SK-N-SH treated with all-trans-retinoic acid at 6 μM for 48 hours (cell line): ENCODE results near the gene ERCC1.

Experiments
- ATAC-seq: fragments of 200-7000 bp; cut with Tn5 transposase; 3 replicates; pipeline ENCODE4 v1.9.1; 2020; ENCODE audit warnings: mild to moderate bottlenecking, moderate library complexity
- ARNTL ChIP-seq: fragments of 450-650 bp; formaldehyde crosslinking; IDR thresholded peaks from 2 replicates; pipeline ENCODE4 v1.5.0; 2020; ENCODE audit warnings: low read depth, mild to moderate bottlenecking, moderate library complexity, borderline replicate concordance
- BACH2 ChIP-seq: fragments of 250-450 bp; sonication (Bioruptor Pico); IDR thresholded peaks from 2 replicates; pipeline ENCODE4 v1.9.0; 2021; ENCODE audit warnings: mild to moderate bottlenecking, borderline replicate concordance
- CREB5 ChIP-seq: fragments of 250-450 bp; sonication (Bioruptor Pico); IDR thresholded peaks from 2 replicates; pipeline ENCODE4 v1.5.1; 2020; ENCODE audit warnings: low read depth, mild to moderate bottlenecking, moderate library complexity
- CSDC2 ChIP-seq: fragments of 250-450 bp; sonication (Bioruptor Pico); IDR thresholded peaks from 2 replicates; pipeline ENCODE4 v1.5.0; 2020; ENCODE audit warnings: mild to moderate bottlenecking, moderate library complexity
- ESRRG ChIP-seq: fragments of 250-450 bp; sonication (Bioruptor Pico); IDR thresholded peaks from 2 replicates; pipeline ENCODE4 v1.6.1; 2021; ENCODE audit warnings: mild to moderate bottlenecking
- GLIS3 ChIP-seq: fragments of 250-450 bp; sonication (Bioruptor Pico); IDR thresholded peaks from 2 replicates; pipeline ENCODE4 v1.5.0; 2020; ENCODE audit warnings: mild to moderate bottlenecking, moderate library complexity
- ISL1 ChIP-seq: fragments of 250-450 bp; sonication (Bioruptor Pico); IDR thresholded peaks from 2 replicates; pipeline ENCODE4 v2.1.2; 2022; ENCODE audit warnings: mild to moderate bottlenecking, moderate library complexity
- OSR1 ChIP-seq: fragments of 250-450 bp; sonication (Bioruptor Pico); IDR thresholded peaks from 2 replicates; pipeline ENCODE4 v1.8.0; 2022; ENCODE audit warnings: moderate library complexity, mild to moderate bottlenecking, inconsistent platforms
- POU6F1 ChIP-seq: fragments of 250-450 bp; sonication (Bioruptor Pico); IDR thresholded peaks from 2 replicates; pipeline ENCODE4 v1.8.0; 2021; ENCODE audit warnings: low read depth, mild to moderate bottlenecking, moderate library complexity, borderline replicate concordance
- PPARA ChIP-seq: fragments of 250-450 bp; sonication (Bioruptor Pico); IDR thresholded peaks from 2 replicates; pipeline ENCODE4 v1.5.0; 2020; ENCODE audit warnings: mild to moderate bottlenecking, borderline replicate concordance
- RARB ChIP-seq: fragments of 250-450 bp; sonication (Bioruptor Pico); IDR thresholded peaks from 2 replicates; pipeline ENCODE4 v1.8.0; 2021; ENCODE audit warnings: mild to moderate bottlenecking, moderate library complexity
- SNAI2 ChIP-seq: fragments of 250-450 bp; sonication (Bioruptor Pico); IDR thresholded peaks from 2 replicates; pipeline ENCODE4 v1.5.0; 2020; ENCODE audit warnings: mild to moderate bottlenecking, moderate library complexity
- TCF4 ChIP-seq: fragments of 250-450 bp; sonication (Bioruptor Pico); IDR thresholded peaks from 2 replicates; pipeline ENCODE4 v1.8.0; 2021; ENCODE audit warnings: mild to moderate bottlenecking, moderate library complexity, borderline replicate concordance
- TOX ChIP-seq: fragments of 250-450 bp; sonication (Bioruptor Pico); IDR thresholded peaks from 2 replicates; pipeline ENCODE4 v1.8.0; 2021; ENCODE audit warnings: mild to moderate bottlenecking, moderate library complexity, borderline replicate concordance
- ZC3H10 ChIP-seq: fragments of 250-450 bp; sonication (Bioruptor Pico); IDR thresholded peaks from 2 replicates; pipeline ENCODE4 v1.5.1; 2021; ENCODE audit warnings: mild to moderate bottlenecking, moderate library complexity
- ZFP3 ChIP-seq: fragments of 250-450 bp; sonication (Bioruptor Pico); IDR thresholded peaks from 2 replicates; pipeline ENCODE4 v1.5.0; 2020; ENCODE audit warnings: mild to moderate bottlenecking, moderate library complexity
- ZFP30 ChIP-seq: fragments of 450-650 bp; formaldehyde crosslinking; IDR thresholded peaks from 2 replicates; pipeline ENCODE4 v1.5.0; 2022; ENCODE audit warnings: mild to moderate bottlenecking, moderate library complexity
- ZNF565 ChIP-seq: fragments of 450-650 bp; formaldehyde crosslinking; conservative IDR thresholded peaks from 2 replicates; pipeline ENCODE4 v1.5.0; 2020; ENCODE audit warnings: low read depth, mild to moderate bottlenecking, moderate library complexity
- ZNF70 ChIP-seq: fragments of 450-650 bp; formaldehyde crosslinking; IDR thresholded peaks from 2 replicates; pipeline ENCODE4 v1.5.0; 2020; ENCODE audit warnings: mild to moderate bottlenecking, moderate library complexity
- ZNF8 ChIP-seq: fragments of 450-650 bp; formaldehyde crosslinking; IDR thresholded peaks from 2 replicates; pipeline ENCODE4 v1.5.0; 2020; ENCODE audit warnings: mild to moderate bottlenecking, moderate library complexity
- TF ChIP-seq, protein P1 (sequence below): fragments of 250-450 bp; sonication (Bioruptor Pico); IDR thresholded peaks from 2 replicates; pipeline ENCODE4 v1.8.0; 2020; ENCODE audit warnings: mild to moderate bottlenecking, moderate library complexity, borderline replicate concordance
- TF ChIP-seq, protein P2 (sequence below): fragments of 250-450 bp; sonication (Bioruptor Pico); IDR thresholded peaks from 2 replicates; pipeline ENCODE4 v1.5.1; 2021; ENCODE audit warnings: mild to moderate bottlenecking, moderate library complexity
- TF ChIP-seq, protein P3 (sequence below): fragments of 250-450 bp; sonication (Bioruptor Pico); IDR thresholded peaks from 2 replicates; pipeline ENCODE4 v1.5.0; 2020; ENCODE audit warnings: mild to moderate bottlenecking, moderate library complexity

ERCC1 gene

GRCh38 chr19:45376045-45376724 is 47.5 kb downstream of the ERCC1 start:
- ATAC-seq, result peak; percentile 86
- TF ChIP-seq PPARA (CRISPR knock-in tag) (no peak), ZNF8 (CRISPR knock-in tag) (no peak), ZNF565 (CRISPR knock-in tag) (no peak), SNAI2 (0 out of 2 replicates have a peak, but pooled peaks have one; percentile 65), BACH2 (CRISPR knock-in tag) (no peak), CREB5 (no peak), ZNF70 (CRISPR knock-in tag) (no peak), GLIS3 (no peak), OSR1 (CRISPR knock-in tag) (no peak), ISL1 (CRISPR knock-in tag) (0 out of 2 replicates have a peak, but pooled peaks have one; percentile 16), ESRRG (CRISPR knock-in tag) (no peak), ZFP3 (CRISPR knock-in tag) (no peak), POU6F1 (CRISPR knock-in tag) (0 out of 2 replicates have a peak, but pooled peaks have one; percentile 30), TCF4 (CRISPR knock-in tag) (no peak), RARB (CRISPR knock-in tag) (no peak), TOX (CRISPR knock-in tag) (no peak), ZC3H10 (CRISPR knock-in tag) (no peak), ZFP30 (CRISPR knock-in tag) (no peak), CSDC2 (CRISPR knock-in tag) (no peak), ARNTL (CRISPR knock-in tag) (no peak)
- TF ChIP-seq, protein P1, sequence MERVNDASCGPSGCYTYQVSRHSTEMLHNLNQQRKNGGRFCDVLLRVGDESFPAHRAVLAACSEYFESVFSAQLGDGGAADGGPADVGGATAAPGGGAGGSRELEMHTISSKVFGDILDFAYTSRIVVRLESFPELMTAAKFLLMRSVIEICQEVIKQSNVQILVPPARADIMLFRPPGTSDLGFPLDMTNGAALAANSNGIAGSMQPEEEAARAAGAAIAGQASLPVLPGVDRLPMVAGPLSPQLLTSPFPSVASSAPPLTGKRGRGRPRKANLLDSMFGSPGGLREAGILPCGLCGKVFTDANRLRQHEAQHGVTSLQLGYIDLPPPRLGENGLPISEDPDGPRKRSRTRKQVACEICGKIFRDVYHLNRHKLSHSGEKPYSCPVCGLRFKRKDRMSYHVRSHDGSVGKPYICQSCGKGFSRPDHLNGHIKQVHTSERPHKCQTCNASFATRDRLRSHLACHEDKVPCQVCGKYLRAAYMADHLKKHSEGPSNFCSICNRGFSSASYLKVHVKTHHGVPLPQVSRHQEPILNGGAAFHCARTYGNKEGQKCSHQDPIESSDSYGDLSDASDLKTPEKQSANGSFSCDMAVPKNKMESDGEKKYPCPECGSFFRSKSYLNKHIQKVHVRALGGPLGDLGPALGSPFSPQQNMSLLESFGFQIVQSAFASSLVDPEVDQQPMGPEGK (CRISPR knock-in tag), result no peak
- TF ChIP-seq, protein P2, sequence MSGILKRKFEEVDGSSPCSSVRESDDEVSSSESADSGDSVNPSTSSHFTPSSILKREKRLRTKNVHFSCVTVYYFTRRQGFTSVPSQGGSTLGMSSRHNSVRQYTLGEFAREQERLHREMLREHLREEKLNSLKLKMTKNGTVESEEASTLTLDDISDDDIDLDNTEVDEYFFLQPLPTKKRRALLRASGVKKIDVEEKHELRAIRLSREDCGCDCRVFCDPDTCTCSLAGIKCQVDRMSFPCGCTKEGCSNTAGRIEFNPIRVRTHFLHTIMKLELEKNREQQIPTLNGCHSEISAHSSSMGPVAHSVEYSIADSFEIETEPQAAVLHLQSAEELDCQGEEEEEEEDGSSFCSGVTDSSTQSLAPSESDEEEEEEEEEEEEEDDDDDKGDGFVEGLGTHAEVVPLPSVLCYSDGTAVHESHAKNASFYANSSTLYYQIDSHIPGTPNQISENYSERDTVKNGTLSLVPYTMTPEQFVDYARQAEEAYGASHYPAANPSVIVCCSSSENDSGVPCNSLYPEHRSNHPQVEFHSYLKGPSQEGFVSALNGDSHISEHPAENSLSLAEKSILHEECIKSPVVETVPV, result no peak
- TF ChIP-seq, protein P3, sequence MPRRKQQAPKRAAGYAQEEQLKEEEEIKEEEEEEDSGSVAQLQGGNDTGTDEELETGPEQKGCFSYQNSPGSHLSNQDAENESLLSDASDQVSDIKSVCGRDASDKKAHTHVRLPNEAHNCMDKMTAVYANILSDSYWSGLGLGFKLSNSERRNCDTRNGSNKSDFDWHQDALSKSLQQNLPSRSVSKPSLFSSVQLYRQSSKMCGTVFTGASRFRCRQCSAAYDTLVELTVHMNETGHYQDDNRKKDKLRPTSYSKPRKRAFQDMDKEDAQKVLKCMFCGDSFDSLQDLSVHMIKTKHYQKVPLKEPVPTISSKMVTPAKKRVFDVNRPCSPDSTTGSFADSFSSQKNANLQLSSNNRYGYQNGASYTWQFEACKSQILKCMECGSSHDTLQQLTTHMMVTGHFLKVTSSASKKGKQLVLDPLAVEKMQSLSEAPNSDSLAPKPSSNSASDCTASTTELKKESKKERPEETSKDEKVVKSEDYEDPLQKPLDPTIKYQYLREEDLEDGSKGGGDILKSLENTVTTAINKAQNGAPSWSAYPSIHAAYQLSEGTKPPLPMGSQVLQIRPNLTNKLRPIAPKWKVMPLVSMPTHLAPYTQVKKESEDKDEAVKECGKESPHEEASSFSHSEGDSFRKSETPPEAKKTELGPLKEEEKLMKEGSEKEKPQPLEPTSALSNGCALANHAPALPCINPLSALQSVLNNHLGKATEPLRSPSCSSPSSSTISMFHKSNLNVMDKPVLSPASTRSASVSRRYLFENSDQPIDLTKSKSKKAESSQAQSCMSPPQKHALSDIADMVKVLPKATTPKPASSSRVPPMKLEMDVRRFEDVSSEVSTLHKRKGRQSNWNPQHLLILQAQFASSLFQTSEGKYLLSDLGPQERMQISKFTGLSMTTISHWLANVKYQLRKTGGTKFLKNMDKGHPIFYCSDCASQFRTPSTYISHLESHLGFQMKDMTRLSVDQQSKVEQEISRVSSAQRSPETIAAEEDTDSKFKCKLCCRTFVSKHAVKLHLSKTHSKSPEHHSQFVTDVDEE (CRISPR knock-in tag), result no peak

- peak; percentile 99 for ATAC-seq
- TF ChIP-seq ZFP3 (CRISPR knock-in tag) (no peak), TOX (CRISPR knock-in tag) (no peak), ESRRG (CRISPR knock-in tag) (0 out of 2 replicates have a peak, but pooled peaks have one; percentile 35)
These were observed 53.1 kb downstream of the ERCC1 start, which contains the start of gene ERCC2 for GRCh38 chr19:45370410-45371204. ERCC2 (minus strand) TSS chr19:45370573; CDS start chr19:45370540, 33 bp downstream.
